ENCODE results near the gene TACC3.

- TF ChIP-seq EZH2 (IDR thresholded peaks at IDR 0.05; ENCODE audit: low read length, unreplicated experiment): no peak
- TF ChIP-seq CTCF (conservative IDR thresholded peaks at IDR 0.05; ENCODE audit: low read depth, low read length): no peak
- no peak for TF ChIP-seq EZH2phosphoT487 (IDR thresholded peaks at IDR 0.05; ENCODE audit: borderline replicate concordance, low read length)
These were observed 65.4 kb downstream of the TACC3 start for GRCh38 chr4:1786544-1787362.

All from PC-3 (cell line).